SU-DHL-6 (cell line): ENCODE measurements around the gene RPP25L.
"Not testable (repeated sequence)": the region's sequence is repeated elsewhere in the genome, so short reads cannot be mapped to it uniquely, and the experiment has no call there.

Source experiments
- H2AFZ ChIP-seq: fragments of 200-600 bp; sonication (generic); 2 replicates; pipeline ENCODE4 v1.6.1; 2014; ENCODE audit warnings: low read depth, mild to moderate bottlenecking, moderate library complexity, mixed read lengths, antibody characterized with exemption, low read length; ENCODE audit not compliant: severe bottlenecking
- H3F3A ChIP-seq: fragments of 200-600 bp; shearing (Covaris generic); 2 replicates; pipeline ENCODE4 v1.6.0; 2016; ENCODE audit warnings: antibody characterized with exemption, mild to moderate bottlenecking; ENCODE audit not compliant: insufficient read depth
- H3K27ac ChIP-seq: fragments of 200-600 bp; sonication (generic); 2 replicates; pipeline ENCODE4 v1.5.1; 2016; ENCODE audit warnings: low read depth, mild to moderate bottlenecking, low read length, moderate library complexity, mixed read lengths
- H3K27me3 ChIP-seq: fragments of 200-600 bp; sonication (generic), shearing (Covaris generic); 2 replicates; pipeline ENCODE4 v1.6.0; 2014; ENCODE audit warnings: mild to moderate bottlenecking, low read length
- H3K36me3 ChIP-seq: fragments of 200-600 bp; sonication (generic); 2 replicates; pipeline ENCODE4 v1.6.1; 2014; ENCODE audit warnings: mild to moderate bottlenecking, low read length, mixed read lengths
- H3K4me2 ChIP-seq: fragments of 300-600, 200-600 bp; shearing (Covaris generic), sonication (generic); 2 replicates; pipeline ENCODE4 v1.6.0; 2014; ENCODE audit warnings: low read length, low read depth, mild to moderate bottlenecking; ENCODE audit not compliant: poor library complexity, severe bottlenecking
- H3K4me3 ChIP-seq: fragments of 200-600 bp; sonication (generic); 2 replicates; pipeline ENCODE4 v1.5.1; 2014; ENCODE audit warnings: antibody characterized with exemption, low read length, mild to moderate bottlenecking, mixed read lengths; ENCODE audit not compliant: insufficient read depth, poor library complexity, severe bottlenecking
- H3K79me2 ChIP-seq: fragments of 200-600 bp; sonication (generic); 2 replicates; pipeline ENCODE4 v1.6.1; 2014; ENCODE audit warnings: mild to moderate bottlenecking, low read length, moderate library complexity; ENCODE audit not compliant: insufficient read depth
- H3K9ac ChIP-seq: fragments of 200-600 bp; sonication (generic); 2 replicates; pipeline ENCODE4 v1.7.0; 2014; ENCODE audit warnings: mild to moderate bottlenecking, low read length
- H3K9me2 ChIP-seq: fragments of 200-600 bp; sonication (generic); replicated peaks from 2 replicates; pipeline ENCODE4 v1.6.1; 2014; ENCODE audit warnings: low read length; ENCODE audit not compliant: insufficient read depth
- H3K9me3 ChIP-seq: fragments of 200-600 bp; sonication (generic); 2 replicates; pipeline ENCODE4 v1.6.1; 2014; ENCODE audit warnings: low read length, mixed read lengths; ENCODE audit not compliant: insufficient read depth
- H4K20me1 ChIP-seq: fragments of 200-600 bp; sonication (generic); 2 replicates; pipeline ENCODE4 v1.6.1; 2014; ENCODE audit warnings: low read depth, mild to moderate bottlenecking, antibody characterized with exemption, low read length, moderate library complexity, mixed read lengths
- EZH2phosphoT487 ChIP-seq: fragments of 200-600 bp; sonication (generic), shearing (Covaris generic); conservative IDR thresholded peaks from 2 replicates; pipeline ENCODE4 v1.6.1; 2018; ENCODE audit warnings: mild to moderate bottlenecking, antibody characterized with exemption, low read length, moderate library complexity, mixed read lengths
- TF ChIP-seq, protein P1 (sequence below): fragments of 200-600 bp; sonication (generic); IDR thresholded peaks from one replicate; pipeline ENCODE4 v1.5.1; 2017; ENCODE audit warnings: antibody characterized with exemption, mild to moderate bottlenecking, low read length, moderate library complexity; ENCODE audit not compliant: insufficient read depth, poor library complexity, severe bottlenecking

The RPP25L gene

DNA sequence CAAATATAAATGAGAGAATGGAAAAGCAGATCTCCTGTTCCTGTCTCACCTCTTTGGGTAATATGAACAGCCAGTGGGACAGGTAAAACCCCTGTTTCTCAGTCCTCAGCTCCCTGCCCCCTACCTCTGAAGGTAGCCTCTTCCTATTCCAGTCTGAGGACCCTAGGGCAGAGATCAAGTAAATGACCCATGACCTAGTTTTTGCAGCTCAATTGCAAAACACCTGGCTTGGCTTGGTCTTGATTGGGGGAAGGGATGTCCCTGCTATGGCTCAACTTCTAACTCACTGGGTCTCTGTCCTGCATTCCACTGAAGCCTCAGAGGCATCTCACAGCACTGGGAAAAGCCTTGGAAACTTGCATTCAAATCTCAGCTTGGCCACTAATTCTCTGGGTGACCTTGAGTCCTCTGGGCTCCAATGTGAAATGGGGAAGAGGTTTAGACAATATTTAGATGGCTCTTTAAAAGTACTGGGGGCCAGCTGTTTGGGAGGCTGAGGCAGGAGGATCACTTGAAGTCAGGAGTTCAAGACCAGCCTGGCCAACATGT lies 32.9 kb upstream of the RPP25L start:
- Histone ChIP-seq H3K9ac (no peak overlapping the region), H3K27ac (no peak overlapping the region), H3K36me3 (no peaks in the 10 kb centered on the region), H2AFZ (no peak overlapping the region), H3K9me2 (no peaks in the 10 kb centered on the region), H3K4me2 (no peak overlapping the region), H3K27me3 (no peaks in the 10 kb centered on the region), H3K4me3 (no peak overlapping the region), H3K9me3 (no peaks in the 10 kb centered on the region), H4K20me1 (no peaks in the 10 kb centered on the region), H3K79me2 (no peaks in the 10 kb centered on the region), H3F3A (no peaks in the 10 kb centered on the region)
- TF ChIP-seq EZH2phosphoT487, result no peak
- TF ChIP-seq, protein P1, sequence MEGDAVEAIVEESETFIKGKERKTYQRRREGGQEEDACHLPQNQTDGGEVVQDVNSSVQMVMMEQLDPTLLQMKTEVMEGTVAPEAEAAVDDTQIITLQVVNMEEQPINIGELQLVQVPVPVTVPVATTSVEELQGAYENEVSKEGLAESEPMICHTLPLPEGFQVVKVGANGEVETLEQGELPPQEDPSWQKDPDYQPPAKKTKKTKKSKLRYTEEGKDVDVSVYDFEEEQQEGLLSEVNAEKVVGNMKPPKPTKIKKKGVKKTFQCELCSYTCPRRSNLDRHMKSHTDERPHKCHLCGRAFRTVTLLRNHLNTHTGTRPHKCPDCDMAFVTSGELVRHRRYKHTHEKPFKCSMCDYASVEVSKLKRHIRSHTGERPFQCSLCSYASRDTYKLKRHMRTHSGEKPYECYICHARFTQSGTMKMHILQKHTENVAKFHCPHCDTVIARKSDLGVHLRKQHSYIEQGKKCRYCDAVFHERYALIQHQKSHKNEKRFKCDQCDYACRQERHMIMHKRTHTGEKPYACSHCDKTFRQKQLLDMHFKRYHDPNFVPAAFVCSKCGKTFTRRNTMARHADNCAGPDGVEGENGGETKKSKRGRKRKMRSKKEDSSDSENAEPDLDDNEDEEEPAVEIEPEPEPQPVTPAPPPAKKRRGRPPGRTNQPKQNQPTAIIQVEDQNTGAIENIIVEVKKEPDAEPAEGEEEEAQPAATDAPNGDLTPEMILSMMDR, result no peak

DNA sequence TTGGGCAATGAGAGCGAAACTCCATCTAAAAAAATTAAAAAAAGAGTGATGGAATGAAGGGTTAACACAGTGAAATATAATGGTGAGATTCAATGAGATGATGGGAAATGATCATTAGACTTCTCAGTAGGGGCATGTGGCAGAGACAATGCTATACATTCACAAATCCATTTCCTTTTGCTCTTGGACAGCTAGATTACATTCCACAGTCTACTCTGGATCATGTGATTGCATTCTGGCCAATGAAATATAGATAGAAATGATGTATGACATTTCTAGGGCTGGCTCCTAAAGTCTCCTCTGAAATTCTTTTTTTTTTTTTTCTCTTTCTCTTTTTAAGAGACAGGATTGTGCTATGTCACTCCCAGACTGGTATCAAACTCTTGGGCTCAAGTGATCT lies 30.8 kb upstream of the RPP25L start:
- Histone ChIP-seq H3K9me2 (no peaks in the 10 kb centered on the region), H3K9ac (no peak overlapping the region), H2AFZ (no peak overlapping the region), H3K79me2 (no peaks in the 10 kb centered on the region), H4K20me1 (no peaks in the 10 kb centered on the region), H3K27ac (no peak overlapping the region), H3K36me3 (no peaks in the 10 kb centered on the region), H3K4me3 (no peak overlapping the region), H3K9me3 (no peaks in the 10 kb centered on the region), H3F3A (peaks cover 7% of the 10 kb centered on the region; the same call in 1 of the 2 replicates), H3K4me2 (no peak overlapping the region), H3K27me3 (no peaks in the 10 kb centered on the region)
- TF ChIP-seq EZH2phosphoT487, result no peak
- TF ChIP-seq, protein P1, result no peak

DNA sequence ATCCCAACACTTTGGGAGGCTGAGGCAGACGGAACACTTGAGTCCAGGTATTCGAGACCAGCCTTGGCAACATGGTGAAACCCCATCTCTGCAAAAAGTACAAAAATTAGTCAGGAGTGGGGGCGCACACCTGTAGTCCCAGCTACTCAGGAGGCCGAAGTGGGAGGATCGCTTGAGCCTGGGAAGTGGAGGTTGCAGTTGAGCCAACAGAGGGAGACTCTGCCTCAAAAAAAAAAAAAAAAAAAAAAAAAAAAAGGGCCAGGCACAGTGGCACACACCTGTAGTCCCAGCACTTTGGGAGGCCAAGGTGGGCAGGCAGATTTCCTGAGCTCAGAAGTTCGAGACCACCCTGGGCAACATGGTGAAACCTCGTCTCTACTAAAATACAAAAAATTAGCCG lies 27.4 kb upstream of the RPP25L start:
- Histone ChIP-seq H3K79me2 (peaks cover 26% of the 10 kb centered on the region), H3F3A (peaks cover 17% of the 10 kb centered on the region)
- not testable (repeated sequence) for H3K4me3 ChIP-seq, H3K9me2 ChIP-seq, H2AFZ ChIP-seq, H3K4me2 ChIP-seq, H3K27ac ChIP-seq, H3K36me3 ChIP-seq, H3K27me3 ChIP-seq, H4K20me1 ChIP-seq, H3K9me3 ChIP-seq, H3K9ac ChIP-seq

DNA sequence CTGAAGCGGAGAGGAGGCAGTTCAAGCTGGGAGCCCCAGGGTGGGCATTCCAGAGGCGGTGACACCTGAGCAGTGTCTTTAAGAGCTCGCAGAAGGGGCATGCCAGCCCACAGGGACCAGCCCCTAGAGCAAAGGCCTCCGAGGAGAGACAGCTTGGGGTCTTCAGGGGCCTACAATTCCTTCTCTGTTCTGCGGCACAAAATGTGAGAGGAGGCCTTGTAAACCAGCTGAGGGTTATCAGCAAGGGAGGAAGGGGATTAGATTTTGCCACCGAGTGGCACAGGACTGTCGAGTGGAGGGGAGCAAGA lies 26.2 kb upstream of the RPP25L start:
- H3K27ac ChIP-seq, result peak overlapping the region; percentile 53; the same call in 1 of the 2 replicates
- peak overlapping the region; percentile 84 for H3K9ac ChIP-seq
- peaks cover 21% of the 10 kb centered on the region for H3F3A ChIP-seq
- H3K27me3 ChIP-seq, result no peaks in the 10 kb centered on the region
- H3K4me2 ChIP-seq, result peak overlapping the region; percentile 65
- H3K9me2 ChIP-seq, result no peaks in the 10 kb centered on the region
- H2AFZ ChIP-seq, result peak overlapping the region; percentile 60
- peak overlapping the region; percentile 68 for H3K4me3 ChIP-seq
- H3K36me3 ChIP-seq, result 0 out of 2 replicates have a peak, but pooled peaks cover 5% of the 10 kb centered on the region
- peaks cover 26% of the 10 kb centered on the region for H3K79me2 ChIP-seq
- H3K9me3 ChIP-seq, result no peaks in the 10 kb centered on the region
- TF ChIP-seq, protein P1, result no peak
- TF ChIP-seq EZH2phosphoT487, result no peak
- no peaks in the 10 kb centered on the region for H4K20me1 ChIP-seq
